GM23248 (cell line): ENCODE data around the gene VAPA. TPM values are rescaled to one million over a fixed set of nuclear protein-coding genes. Genes with fewer than 3 reads are reported as not detected.

Experiments used
- DNase-seq: peaks from one replicate; pipeline ENCODE4 v3.0.0-alpha.2; 2015
- H2AFZ ChIP-seq: fragments of 200-600 bp; sonication (generic); 2 replicates; pipeline ENCODE4 v1.6.1; 2016; ENCODE audit warnings: antibody characterized with exemption
- H3F3A ChIP-seq: fragments of 200-600 bp; sonication (generic); 2 replicates; pipeline ENCODE4 v1.6.1; 2016; ENCODE audit warnings: mild to moderate bottlenecking, antibody characterized with exemption, mixed run types; ENCODE audit not compliant: insufficient read depth
- H3K27ac ChIP-seq: fragments of 200-600 bp; sonication (generic); 2 replicates; pipeline ENCODE4 v1.5.1; 2016; ENCODE audit warnings: mild to moderate bottlenecking
- H3K27me3 ChIP-seq: fragments of 200-600 bp; sonication (generic); replicated peaks from 2 replicates; pipeline ENCODE4 v1.6.1; 2016; ENCODE audit warnings: mild to moderate bottlenecking; ENCODE audit not compliant: insufficient read depth
- H3K36me3 ChIP-seq: fragments of 200-600 bp; sonication (generic); 2 replicates; pipeline ENCODE4 v1.6.1; 2016; ENCODE audit warnings: low read depth, mild to moderate bottlenecking
- H3K4me1 ChIP-seq: fragments of 200-600 bp; sonication (generic); 2 replicates; pipeline ENCODE4 v1.6.1; 2016; ENCODE audit warnings: mild to moderate bottlenecking; ENCODE audit not compliant: insufficient read depth
- H3K4me2 ChIP-seq: fragments of 200-600 bp; sonication (generic); one replicate; pipeline ENCODE4 v1.6.1; 2016; ENCODE audit warnings: mild to moderate bottlenecking; ENCODE audit not compliant: unreplicated experiment
- H3K4me3 ChIP-seq: fragments of 200-600 bp; sonication (generic); 2 replicates; pipeline ENCODE4 v1.5.1; 2016; ENCODE audit warnings: mild to moderate bottlenecking
- H3K79me2 ChIP-seq: fragments of 200-600 bp; sonication (generic); 2 replicates; pipeline ENCODE4 v1.6.1; 2016; ENCODE audit warnings: mild to moderate bottlenecking; ENCODE audit not compliant: insufficient read depth
- H3K9ac ChIP-seq: fragments of 200-600 bp; sonication (generic); 2 replicates; pipeline ENCODE4 v1.6.1; 2016; ENCODE audit warnings: mild to moderate bottlenecking
- H3K9me2 ChIP-seq: fragments of 200-600 bp; sonication (generic); 2 replicates; pipeline ENCODE4 v1.6.1; 2016; ENCODE audit warnings: mixed run types, mild to moderate bottlenecking, moderate library complexity; ENCODE audit not compliant: insufficient read depth
- H3K9me3 ChIP-seq: fragments of 200-600 bp; sonication (generic); one replicate; pipeline ENCODE4 v1.6.1; 2017; ENCODE audit warnings: low read depth
- H4K20me1 ChIP-seq: fragments of 200-600 bp; sonication (generic); 2 replicates; pipeline ENCODE4 v1.6.0; 2016; ENCODE audit not compliant: insufficient read depth
- EZH2 ChIP-seq: fragments of 200-600 bp; sonication (generic); IDR thresholded peaks from 2 replicates; pipeline ENCODE4 v1.6.1; 2018; ENCODE audit warnings: antibody characterized with exemption, mild to moderate bottlenecking; ENCODE audit not compliant: insufficient read depth, poor library complexity, severe bottlenecking
- EZH2phosphoT487 ChIP-seq: fragments of 200-600 bp; sonication (generic); IDR thresholded peaks from 2 replicates; pipeline ENCODE4 v1.6.1; 2018; ENCODE audit warnings: antibody characterized with exemption, moderate library complexity, mild to moderate bottlenecking, low read depth; ENCODE audit not compliant: insufficient read depth
- WGBS, 2 experiments: methylation state at CpG; one replicate each; pipeline ENCODE4 v1.1.6; 2015 to 2017; ENCODE audit warnings: low lambda C conversion rate in 2 of 2, low coverage in 1 of 2; ENCODE audit errors: missing lambda C conversion rate in 2 of 2; 5-methylcytosine and 5-hydroxymethylcytosine counted together
- in situ Hi-C: fragments of 300-500 bp; cut with MboI; formaldehyde crosslinking; loops from 2 replicates; pipeline ENCODE4 v1.15.0; 2020
- polyA plus RNA-seq: library from polyadenylated mRNA; unstranded; fragments of >200 nt; fragmentation: Nextera tagmentation; extraction: Ambion mirVana; gene quantifications from 2 replicates; pipeline ENCODE4 v1.2.1, GENCODE V29; 2016
- total RNA-seq: library from RNA; depleted of rRNA; stranded (reverse); fragments of >200 nt; shearing (Covaris generic); gene quantifications from 2 replicates; pipeline ENCODE4 v1.2.3, GENCODE V29; 2014

Gene VAPA
- total and polyA plus RNA-seq, 2 experiments from 2014 or later: 277 to 290 TPM

- Histone ChIP-seq H3F3A (peaks cover 38% of the 10 kb centered on the region), H2AFZ (no peak overlapping the region), H3K4me2 (no peak overlapping the region), H3K27me3 (no peaks in the 10 kb centered on the region), H3K4me3 (no peak overlapping the region), H3K9ac (no peak overlapping the region), H3K9me2 (no peaks in the 10 kb centered on the region), H3K36me3 (no peaks in the 10 kb centered on the region), H3K4me1 (peaks cover 22% of the 10 kb centered on the region), H4K20me1 (no peaks in the 10 kb centered on the region), H3K27ac (no peak overlapping the region), H3K9me3 (no peaks in the 10 kb centered on the region), H3K79me2 (no peaks in the 10 kb centered on the region)
- DNase-seq: no peak
- no peak for TF ChIP-seq EZH2phosphoT487
- TF ChIP-seq EZH2: no peak
- in situ Hi-C loops: no loop called here
These were observed 41.0 kb upstream of the VAPA start for GRCh38 chr18:9872823-9873222.

GRCh38 chr18:9874728-9875127 is 39.1 kb upstream of the VAPA start:
- Histone ChIP-seq H3K79me2 (no peaks in the 10 kb centered on the region), H3K27me3 (no peaks in the 10 kb centered on the region), H4K20me1 (no peaks in the 10 kb centered on the region), H3K9me2 (no peaks in the 10 kb centered on the region), H2AFZ (no peak overlapping the region), H3K9me3 (no peaks in the 10 kb centered on the region), H3K4me3 (no peak overlapping the region), H3K27ac (no peak overlapping the region), H3F3A (peaks cover 23% of the 10 kb centered on the region), H3K4me2 (no peak overlapping the region), H3K9ac (no peak overlapping the region), H3K4me1 (peaks cover 17% of the 10 kb centered on the region), H3K36me3 (no peaks in the 10 kb centered on the region)
- WGBS, 2 experiments: 85 to 92% methylated on average over 1 of the region's 1 CpG
- in situ Hi-C loops: no loop called here
- DNase-seq: peak; percentile 23
- TF ChIP-seq EZH2phosphoT487 (no peak), EZH2 (no peak)

GRCh38 chr18:9876212-9876866 is 37.5 kb upstream of the VAPA start:
- H2AFZ ChIP-seq: peak overlapping the region; percentile 84
- peak overlapping the region; percentile 59 for H3K4me3 ChIP-seq
- H3K36me3 ChIP-seq: no peaks in the 10 kb centered on the region
- TF ChIP-seq EZH2phosphoT487: no peak
- no peak for TF ChIP-seq EZH2
- peak overlapping the region; percentile 79 for H3K9ac ChIP-seq
- in situ Hi-C loops: no loop called here
- DNase-seq: no peak
- H3K9me2 ChIP-seq: no peaks in the 10 kb centered on the region
- peaks cover 7% of the 10 kb centered on the region for H3K4me1 ChIP-seq
- 95 to 98% methylated on average over 2 of the region's 2 CpGs for whole genome bisulfite sequencing, 2 experiments
- H3K27me3 ChIP-seq: no peaks in the 10 kb centered on the region
- H3K9me3 ChIP-seq: no peaks in the 10 kb centered on the region
- peaks cover 12% of the 10 kb centered on the region for H3F3A ChIP-seq
- H3K79me2 ChIP-seq: no peaks in the 10 kb centered on the region
- H3K4me2 ChIP-seq: peak overlapping the region; percentile 81
- H3K27ac ChIP-seq: peak overlapping the region; percentile 90
- H4K20me1 ChIP-seq: no peaks in the 10 kb centered on the region

- Histone ChIP-seq H3K9me3 (no peaks in the 10 kb centered on the region), H3K4me1 (peaks cover 7% of the 10 kb centered on the region), H3K27ac (peak overlapping the region; percentile 90), H3K36me3 (no peaks in the 10 kb centered on the region), H3K4me3 (peak overlapping the region; percentile 59), H3F3A (peaks cover 12% of the 10 kb centered on the region), H3K9me2 (no peaks in the 10 kb centered on the region), H4K20me1 (no peaks in the 10 kb centered on the region), H3K79me2 (no peaks in the 10 kb centered on the region), H3K4me2 (peak overlapping the region; percentile 81), H3K27me3 (no peaks in the 10 kb centered on the region), H3K9ac (peak overlapping the region; percentile 79), H2AFZ (peak overlapping the region; percentile 84)
- 20 to 21% methylated on average over 9 of the region's 9 CpGs for WGBS, 2 experiments
- peak; percentile 89 for DNase-seq
- TF ChIP-seq EZH2phosphoT487: no peak
- no peak for TF ChIP-seq EZH2
- in situ Hi-C loops: no loop called here
These were observed 36.8 kb upstream of the VAPA start for GRCh38 chr18:9876867-9877654.
